Upper lobe of right lung (tissue), 1 donor: ENCODE data around the gene MITF. TPM values are rescaled to one million over a fixed set of nuclear protein-coding genes. Genes with fewer than 3 reads are reported as not detected.
"Not testable (repeated sequence)": the region's sequence is repeated elsewhere in the genome, so short reads cannot be mapped to it uniquely, and the experiment has no call there.

Source experiments
- ATAC-seq: fragments of 200-7000 bp; cut with Tn5 transposase; one replicate; pipeline ENCODE4 v1.9.1; 2020; ENCODE audit warnings: mild to moderate bottlenecking, moderate library complexity
- DNase-seq: peaks from one replicate; pipeline ENCODE4 v3.0.0-alpha.2; 2020
- H3K27ac ChIP-seq: fragments of 200-600 bp; one replicate; pipeline ENCODE4 v1.8.0; 2022
- H3K27me3 ChIP-seq: fragments of 200-600 bp; one replicate; pipeline ENCODE4 v1.8.0; 2022; ENCODE audit warnings: mild to moderate bottlenecking
- H3K36me3 ChIP-seq: fragments of 200-600 bp; one replicate; pipeline ENCODE4 v1.8.0; 2022
- H3K4me1 ChIP-seq: fragments of 200-600 bp; one replicate; pipeline ENCODE4 v1.8.0; 2022
- H3K4me3 ChIP-seq: fragments of 200-600 bp; one replicate; pipeline ENCODE4 v1.8.0; 2022; ENCODE audit warnings: mild to moderate bottlenecking
- H3K9me3 ChIP-seq: fragments of 200-600 bp; one replicate; pipeline ENCODE4 v1.8.0; 2022
- CTCF ChIP-seq: fragments of 200-600 bp; IDR thresholded peaks from one replicate; pipeline ENCODE4 v1.8.0; 2022; ENCODE audit warnings: antibody characterized with exemption
- intact Hi-C: fragments of 100-400 bp; cut with DNase I; formaldehyde crosslinking; loops from one replicate; pipeline ENCODE4 v1.11.0; 2022
- total RNA-seq: library from RNA; stranded (reverse); fragmentation: NEBNext Ultra II Directional; extraction: Animal tissue kit (Norgen Biotek cat#: 25700); gene quantifications from one replicate; pipeline ENCODE4 v1.2.1, GENCODE V29; 2021
- donor health status: DM: no; HTN: yes; CAD: no; lungs with severe emphysema.

MITF gene
- total RNA-seq, 1 donor from 2014 or later: 29.5 TPM

- no peak for TF ChIP-seq CTCF
- no peak for ATAC-seq
- Histone ChIP-seq H3K4me1 (no peaks in the 10 kb centered on the region), H3K27me3 (no peaks in the 10 kb centered on the region), H3K36me3 (no peaks in the 10 kb centered on the region), H3K4me3 (no peak overlapping the region), H3K9me3 (no peaks in the 10 kb centered on the region), H3K27ac (no peak overlapping the region)
- no peak for DNase-seq
- intact Hi-C loops: no loop called here
Observed at GRCh38 chr3:69913422-69913821, 174.2 kb downstream of the MITF start.

DNA sequence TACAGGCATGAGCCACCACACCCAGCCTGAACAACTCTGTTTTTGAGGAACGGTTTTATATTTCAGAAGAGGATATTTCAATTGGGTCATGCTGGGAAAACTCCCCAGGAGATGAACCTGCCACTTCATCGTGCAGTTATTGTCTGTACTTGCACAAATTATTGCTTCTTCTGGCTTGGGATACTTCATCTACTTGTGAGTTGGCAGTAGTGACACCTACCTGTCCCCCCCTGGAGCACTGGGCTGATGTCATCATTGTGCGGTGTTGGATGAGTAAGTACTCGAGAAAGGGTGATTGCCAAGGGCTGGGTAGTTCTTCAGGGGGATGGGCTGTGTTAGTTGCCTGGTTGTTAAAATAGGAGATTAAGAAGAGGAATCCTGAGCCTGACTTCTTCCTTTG, 175.1 kb downstream of the MITF start:
- Histone ChIP-seq H3K27ac (no peak overlapping the region), H3K36me3 (no peaks in the 10 kb centered on the region), H3K4me1 (no peaks in the 10 kb centered on the region), H3K4me3 (no peak overlapping the region), H3K9me3 (no peaks in the 10 kb centered on the region), H3K27me3 (no peaks in the 10 kb centered on the region)
- no peak for TF ChIP-seq CTCF
- intact Hi-C loops: no loop called here
- ATAC-seq: no peak
- DNase-seq: no peak

DNA sequence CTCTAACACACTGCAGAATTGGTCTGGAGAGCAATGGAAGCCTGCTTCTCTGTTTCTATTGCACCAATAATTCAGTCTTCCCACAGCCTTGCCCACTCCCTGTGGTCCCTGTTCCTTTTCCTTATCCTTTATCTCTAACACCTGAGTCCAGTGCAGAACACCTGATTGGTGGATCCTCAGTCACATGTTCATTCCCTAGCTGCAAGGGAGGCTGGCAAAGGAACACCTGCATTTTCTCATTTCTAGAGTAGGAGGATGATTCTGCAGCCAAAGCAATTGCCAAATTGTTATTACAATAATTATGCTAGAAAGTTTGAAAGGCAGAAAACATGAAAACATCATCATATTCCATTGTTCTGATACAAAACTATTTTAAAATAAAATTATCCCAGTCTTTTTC, 176.5 kb downstream of the MITF start:
- Histone ChIP-seq H3K36me3 (no peaks in the 10 kb centered on the region), H3K27ac (no peak overlapping the region), H3K27me3 (no peaks in the 10 kb centered on the region), H3K4me3 (no peak overlapping the region), H3K9me3 (no peaks in the 10 kb centered on the region), H3K4me1 (no peaks in the 10 kb centered on the region)
- intact Hi-C loops: no loop called here
- ATAC-seq (no peak), DNase-seq (no peak)
- no peak for TF ChIP-seq CTCF

DNA sequence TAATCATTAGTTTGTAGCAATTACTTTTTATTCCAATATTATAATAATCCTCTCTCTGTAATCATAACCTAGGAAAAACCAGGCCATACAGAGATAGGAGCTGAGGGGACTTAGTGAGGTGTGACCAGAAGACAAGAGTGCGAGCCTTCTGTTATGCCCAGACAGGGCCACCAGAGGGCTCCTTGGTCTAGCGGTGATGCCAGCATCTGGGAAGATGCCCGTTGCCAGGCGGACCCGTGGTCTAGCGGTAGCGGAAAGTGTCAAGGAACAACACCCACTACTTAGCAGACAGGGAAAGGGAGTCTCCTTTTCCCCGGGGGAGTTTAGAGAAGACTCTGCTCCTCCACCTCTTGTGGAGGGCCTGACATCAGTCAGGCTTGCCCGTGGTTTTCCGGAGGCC, 180.7 kb downstream of the MITF start:
- ATAC-seq, H3K9me3 ChIP-seq, H3K4me1 ChIP-seq, H3K27ac ChIP-seq, H3K4me3 ChIP-seq, H3K36me3 ChIP-seq, H3K27me3 ChIP-seq, DNase-seq, intact Hi-C loops: not testable (repeated sequence)
- TF ChIP-seq CTCF: peak; percentile 30

GRCh38 chr3:69921651-69922050, 182.4 kb downstream of the MITF start:
- Histone ChIP-seq H3K9me3 (no peaks in the 10 kb centered on the region), H3K27ac (no peak overlapping the region), H3K4me1 (peaks cover 7% of the 10 kb centered on the region), H3K27me3 (no peaks in the 10 kb centered on the region), H3K4me3 (no peak overlapping the region), H3K36me3 (no peaks in the 10 kb centered on the region)
- DNase-seq: no peak
- intact Hi-C loops: no loop called here
- ATAC-seq: no peak
- TF ChIP-seq CTCF: no peak

GRCh38 chr3:69922521-69923000, 183.3 kb downstream of the MITF start:
- no peak overlapping the region for H3K27ac ChIP-seq
- no peak for TF ChIP-seq CTCF
- intact Hi-C loops: no loop called here
- DNase-seq (no peak), ATAC-seq (no peak)
- no peaks in the 10 kb centered on the region for H3K9me3 ChIP-seq
- no peaks in the 10 kb centered on the region for H3K36me3 ChIP-seq
- no peaks in the 10 kb centered on the region for H3K27me3 ChIP-seq
- no peak overlapping the region for H3K4me3 ChIP-seq
- H3K4me1 ChIP-seq: peaks cover 7% of the 10 kb centered on the region
